HG03469 (cell line): ENCODE data around the gene MXD4.

Experiments
- ATAC-seq: cut with Tn5 transposase; IDR thresholded peaks from one replicate; pipeline ENCODE4 v1.9.1; 2021; ENCODE audit warnings: mild to moderate bottlenecking, moderate library complexity, moderate number of reproducible peaks; ENCODE audit not compliant: unreplicated experiment

The MXD4 gene

DNA sequence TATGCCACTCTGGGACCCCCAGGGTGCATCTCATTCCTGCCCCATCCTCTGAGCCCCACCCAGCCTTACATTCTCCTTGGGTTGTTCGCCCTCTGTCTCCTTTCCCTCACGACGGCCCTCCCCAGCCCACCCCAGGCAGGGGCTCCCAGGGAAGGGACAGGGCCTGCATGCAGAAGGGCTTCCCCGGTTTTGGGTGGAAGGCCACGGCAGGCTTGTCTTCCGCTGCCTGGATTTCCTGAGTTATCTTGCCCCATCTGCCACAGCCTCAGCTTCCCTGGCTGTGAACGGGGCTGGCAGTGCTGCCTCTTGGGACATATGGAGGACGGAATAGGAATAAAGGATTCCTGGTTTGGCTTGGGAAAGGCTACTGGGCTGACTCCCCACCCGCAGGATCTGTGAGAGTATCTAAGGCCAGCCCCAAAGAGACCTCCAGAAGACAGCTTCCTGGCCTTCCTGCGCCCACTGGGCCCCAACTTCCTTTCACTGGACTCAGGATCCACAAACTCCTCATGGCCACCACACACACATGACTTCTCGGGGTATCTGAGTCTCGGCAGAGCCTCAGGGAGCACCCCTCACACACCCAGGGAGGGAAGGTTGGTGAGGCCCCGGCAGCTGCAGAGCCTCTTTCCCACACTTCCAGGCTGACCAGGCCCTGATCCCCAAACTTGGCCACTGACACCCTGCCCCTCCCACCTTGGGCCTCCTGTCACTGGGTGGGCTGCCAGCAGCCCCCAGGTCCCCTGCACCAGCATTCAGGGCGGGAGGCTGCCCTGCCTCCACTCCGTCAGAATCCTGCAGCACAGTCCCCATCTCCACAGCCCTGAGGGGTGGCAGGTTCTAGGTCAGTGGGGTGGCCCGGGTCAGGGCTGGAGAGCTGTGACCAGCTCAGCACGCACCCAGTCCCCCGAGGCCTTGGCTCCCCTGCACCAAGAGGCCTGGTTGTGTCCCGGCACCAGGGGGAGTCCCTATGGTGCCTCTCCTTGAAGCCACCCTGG is 3.5 kb upstream of the MXD4 start:
- no peak for ATAC-seq

GRCh38 chr4:2264481-2265041 is 2.7 kb upstream of the MXD4 start:
- ATAC-seq: no peak

GRCh38 chr4:2263926-2264321 is 2.0 kb upstream of the MXD4 start:
- no peak for ATAC-seq

DNA sequence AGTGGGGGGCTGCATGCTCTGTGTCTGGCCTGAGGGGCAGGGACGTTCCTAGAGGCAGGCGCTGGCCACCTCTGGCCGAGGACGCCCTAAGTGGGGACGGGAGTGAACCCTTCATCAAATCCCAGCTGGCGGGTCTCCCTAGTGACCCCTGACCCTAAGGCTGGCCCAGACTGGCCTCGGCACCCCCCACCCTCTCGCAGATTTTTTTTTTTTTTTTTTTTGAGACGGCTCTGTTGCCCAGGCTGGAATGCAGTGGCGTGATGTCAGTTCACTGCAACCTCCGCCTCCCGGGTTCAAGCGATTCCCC is 988 bp upstream of the MXD4 start:
- ATAC-seq: no peak

DNA sequence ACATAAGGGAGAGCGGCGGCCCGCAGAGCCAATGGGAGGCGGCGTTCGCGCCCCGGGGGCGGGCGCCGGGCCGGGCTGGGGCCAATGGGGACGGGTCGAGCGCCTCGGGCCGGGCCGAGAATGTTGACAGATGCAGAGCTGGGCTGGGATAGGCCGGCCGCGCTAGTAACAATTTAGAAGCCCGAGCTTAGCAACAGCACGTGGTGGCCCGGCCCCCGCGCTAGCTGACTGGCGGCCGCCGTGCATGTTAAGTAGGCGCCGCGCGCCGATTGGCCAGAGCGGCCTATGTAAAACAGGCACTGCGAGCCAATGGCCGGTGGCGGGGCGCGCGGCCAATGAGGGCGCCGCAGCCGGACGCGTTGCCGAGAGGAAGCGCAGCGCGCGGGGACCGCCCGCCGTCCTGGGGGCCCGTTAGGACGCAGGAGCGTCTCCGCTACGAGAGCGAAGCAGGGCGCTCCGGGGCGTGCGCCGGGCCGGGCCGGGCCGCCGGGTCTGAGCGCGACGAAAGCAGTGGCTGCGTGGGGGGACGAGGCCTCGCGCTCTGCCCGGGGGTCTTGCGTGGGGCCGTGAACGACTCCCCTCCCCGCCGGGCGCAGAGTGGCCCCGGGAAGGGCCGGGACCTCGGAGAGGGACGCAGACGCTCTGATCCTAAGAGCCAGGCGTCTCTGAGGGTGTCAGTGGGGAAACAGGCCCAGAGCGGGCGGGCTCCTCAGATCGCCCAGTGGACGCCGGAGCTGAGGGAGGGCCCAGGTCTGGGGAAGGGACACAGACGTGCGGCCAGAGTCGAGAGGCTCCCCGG is 435 bp upstream of the MXD4 start:
- ATAC-seq: peak; percentile 79

- ATAC-seq: no peak
Measured at GRCh38 chr4:2261110-2261852, 628 bp downstream of the MXD4 start.

DNA sequence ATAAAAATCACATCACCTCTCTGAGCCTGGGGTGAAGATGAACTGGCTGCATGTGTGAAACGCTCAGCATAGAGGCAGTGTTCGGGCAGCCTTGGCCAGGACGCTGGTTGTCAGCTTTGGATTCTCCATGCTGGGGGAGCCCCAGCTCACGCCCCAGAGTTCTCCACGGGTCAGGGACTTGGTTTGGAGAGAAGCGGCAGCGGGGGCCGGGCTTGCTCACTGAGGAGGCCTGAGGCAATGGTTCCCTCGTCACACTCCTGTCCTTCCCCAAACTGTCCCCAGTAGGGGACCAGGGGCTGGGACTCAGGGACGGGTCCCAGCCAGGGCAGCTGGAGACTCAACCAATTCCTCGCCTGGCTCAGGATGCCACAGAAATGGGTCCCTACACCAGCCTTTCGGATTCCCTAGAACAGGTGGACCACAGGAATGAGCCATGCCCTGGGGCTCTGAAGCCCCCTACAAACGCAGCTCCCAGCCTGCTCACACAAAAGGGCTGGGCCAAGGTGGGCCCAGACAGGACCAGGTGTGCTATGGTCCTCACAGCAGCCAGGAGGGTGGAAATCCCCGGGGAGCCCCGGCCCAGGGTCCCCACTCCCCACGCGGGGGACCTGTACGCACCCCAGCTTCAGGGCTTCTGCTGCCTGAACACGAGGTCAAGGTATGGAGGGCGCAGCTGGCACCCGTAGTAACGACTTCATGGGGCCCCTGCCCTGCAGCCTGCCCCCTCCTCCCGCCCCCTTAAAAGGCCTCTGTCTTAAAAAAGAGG is 1.4 kb downstream of the MXD4 start:
- ATAC-seq: no peak

DNA sequence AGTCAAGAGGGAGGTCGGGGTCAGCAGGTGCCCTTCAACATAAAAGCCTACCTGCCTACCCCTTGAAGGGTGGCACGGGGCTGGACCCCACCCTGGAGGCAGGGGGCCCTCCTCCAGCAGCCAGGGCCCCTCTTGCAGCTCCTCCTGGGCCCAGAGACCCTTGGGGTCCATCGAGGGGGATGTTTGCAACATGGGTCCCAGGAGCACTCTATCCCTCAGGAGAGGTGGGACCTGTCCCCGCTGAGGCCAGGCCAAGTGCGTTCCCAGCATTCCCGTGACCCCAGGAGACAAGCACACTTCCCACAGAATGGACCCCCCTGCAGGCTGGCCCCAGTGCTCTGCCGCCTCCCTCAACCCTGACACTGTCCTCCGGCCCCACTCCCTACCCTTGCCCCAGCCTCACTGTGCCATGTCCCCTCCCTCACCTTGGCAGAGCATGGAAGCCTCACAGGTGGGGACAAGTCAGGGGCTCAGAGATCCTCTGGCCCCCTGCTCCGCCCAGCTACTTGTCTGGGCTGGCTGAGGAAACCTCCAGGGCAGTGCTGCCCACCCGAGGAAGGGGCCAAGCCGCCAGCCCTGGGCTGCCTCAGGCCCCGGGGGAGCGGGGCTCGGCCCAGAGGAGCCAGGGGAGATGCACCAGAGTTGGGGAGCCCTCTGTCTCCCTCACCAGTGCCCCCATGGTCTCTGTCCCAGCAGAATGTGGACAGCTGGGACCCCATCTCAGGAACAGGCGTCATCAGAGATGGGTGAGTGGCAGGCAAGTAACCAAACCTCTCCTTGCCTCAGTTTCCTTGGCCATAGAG is 2.2 kb downstream of the MXD4 start:
- no peak for ATAC-seq

DNA sequence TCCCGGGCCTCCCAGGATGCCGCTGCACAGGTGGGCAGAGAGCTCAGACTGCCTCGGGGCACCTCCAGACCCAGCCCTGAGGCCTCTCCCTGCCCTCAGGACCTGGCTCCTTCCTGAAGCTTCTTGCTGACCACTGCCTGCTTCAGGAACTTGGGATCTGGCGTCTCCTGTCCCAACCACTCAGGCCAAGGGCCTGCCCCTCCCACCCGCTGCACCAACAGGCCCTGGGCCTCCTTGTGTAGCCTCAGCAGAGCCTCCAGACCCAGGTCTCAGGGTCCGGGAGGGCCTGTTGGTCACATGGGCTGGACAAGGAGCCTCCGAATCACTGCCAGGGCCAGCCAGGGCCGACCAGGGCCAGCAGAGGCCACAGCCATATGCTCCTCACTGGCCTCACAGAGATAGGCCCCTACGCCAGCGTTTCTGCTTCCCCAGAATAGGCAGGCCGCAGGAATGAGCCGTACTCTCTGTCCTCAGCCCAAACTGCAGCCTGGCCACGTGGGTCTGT is 2.8 kb downstream of the MXD4 start:
- ATAC-seq: no peak

- ATAC-seq: no peak
Measured at GRCh38 chr4:2258091-2259035, 3.5 kb downstream of the MXD4 start.

GRCh38 chr4:2257361-2258081 is 4.4 kb downstream of the MXD4 start:
- ATAC-seq: no peak

- no peak for ATAC-seq
Measured at GRCh38 chr4:2256781-2257191, 5.1 kb downstream of the MXD4 start.

DNA sequence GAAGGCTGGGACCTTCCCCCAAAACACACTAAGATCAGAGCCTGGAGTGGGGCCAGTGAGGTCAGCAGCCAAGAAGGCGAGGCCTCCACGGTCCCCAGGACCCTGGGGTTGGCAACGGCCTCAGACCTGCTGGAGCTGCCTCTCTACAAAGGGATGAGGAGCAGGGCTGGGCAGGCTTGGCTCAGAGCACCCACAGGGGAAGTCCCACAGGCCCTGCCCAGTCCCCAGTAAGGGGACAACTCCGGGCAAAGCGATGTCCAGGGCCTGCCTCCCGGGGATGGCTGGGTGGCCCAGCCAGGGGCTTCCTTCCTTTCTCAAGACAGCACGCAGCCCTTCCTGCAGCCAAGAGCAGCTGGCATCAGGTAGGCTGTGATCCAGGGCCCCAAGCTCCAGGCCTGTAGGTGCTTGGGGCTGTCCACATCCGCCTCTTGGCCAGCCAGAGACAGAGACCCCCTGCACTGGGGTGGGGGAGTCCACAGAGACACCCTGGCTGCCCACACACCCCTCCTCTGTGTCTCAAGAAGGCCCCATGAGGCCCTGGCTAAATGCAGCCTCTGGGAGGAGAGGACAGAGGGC is 5.7 kb downstream of the MXD4 start:
- no peak for ATAC-seq

GRCh38 chr4:2255501-2256155 is 6.3 kb downstream of the MXD4 start:
- ATAC-seq: no peak

- no peak for ATAC-seq
Measured at GRCh38 chr4:2254665-2255500, 7.0 kb downstream of the MXD4 start.
